ENCODE data around the gene MAEL. TPM values are rescaled to one million over a fixed set of nuclear protein-coding genes. Genes with fewer than 3 reads are reported as not detected.

MAEL gene
- total and polyA plus RNA-seq, 2 donors (not counting 1 experiment from before 2014, with no cell fraction given) = 0.04 TPM; not detected in 1

GRCh38 chr1:167065471-167065870 is 76.4 kb downstream of the MAEL start:
- H3K9ac ChIP-seq (ENCODE audit: low read length) = no peak overlapping the region
- no peak overlapping the region for H3K27ac Mint-ChIP-seq
- no peak overlapping the region for H3K4me2 ChIP-seq (replicated peaks; ENCODE audit: low read depth, low read length, poor library complexity, severe bottlenecking)
- H3K9me3 ChIP-seq (ENCODE audit: control extremely low read depth in 1 of 3, control insufficient read depth in 2 of 3, insufficient read depth in 1 of 3, low read length in 2 of 3) = no peaks in the 10 kb centered on the region
- no peaks in the 10 kb centered on the region for H3K9me3 Mint-ChIP-seq (ENCODE audit: insufficient read depth)
- CTCF ChIA-PET = interaction anchor here (0.7 to 17.0 kb wide), 12 partner anchors 14 to 467 kb away, joined by 3 to 944 read pairs (median 4); no protein-coding TSS in a partner anchor
- no peak for DNase-seq
- no peak overlapping the region for H3K4me3 Mint-ChIP-seq
- intact Hi-C loops (cut with micrococcal nuclease) = no loop called here
- no peak overlapping the region for H2AFZ ChIP-seq (ENCODE audit: insufficient read depth, low read depth, low read length, poor library complexity, severe bottlenecking)
- H3K27me3 ChIP-seq (replicated peaks in 1 of 4; ENCODE audit: control extremely low read depth in 1 of 4, control insufficient read depth in 3 of 4, insufficient read depth in 4 of 4, low read length in 3 of 4) = no peaks in the 10 kb centered on the region
- peaks cover 3% of the 10 kb centered on the region for H3K27me3 Mint-ChIP-seq
- no peaks in the 10 kb centered on the region for H3K4me1 Mint-ChIP-seq
- H3K27ac ChIP-seq (ENCODE audit: low read length in 2 of 2) = no peak overlapping the region
- no peak for ATAC-seq (ENCODE audit: low read depth)
- peaks cover 0 to 7% of the 10 kb centered on the region in 2 donors for H3K4me1 ChIP-seq (ENCODE audit: control insufficient read depth in 2 of 2, insufficient read depth in 2 of 2, low read length in 2 of 2)
- H3K36me3 ChIP-seq (replicated peaks in 1 of 2; ENCODE audit: control extremely low read depth in 1 of 2, control insufficient read depth in 1 of 2, extremely low read depth in 1 of 2, insufficient read depth in 2 of 2, low read length in 1 of 2) = no peaks in the 10 kb centered on the region
- H4K20me1 ChIP-seq (ENCODE audit: control insufficient read depth, insufficient read depth, low read length, poor library complexity, severe bottlenecking) = no peaks in the 10 kb centered on the region
- H3K4me3 ChIP-seq (ENCODE audit: control extremely low read depth in 1 of 5, extremely low read depth in 1 of 5, insufficient read depth in 1 of 5, low read depth in 2 of 5, low read length in 4 of 5) = no peak overlapping the region
- POLR2A ChIA-PET = interaction anchor here (1.6 kb wide), 1 partner anchor 155 kb away, joined by 3 read pairs; no protein-coding TSS in a partner anchor
- no peaks in the 10 kb centered on the region for H3K79me2 ChIP-seq (ENCODE audit: control insufficient read depth, insufficient read depth, low read length)
- no peak for TF ChIP-seq EZH2 (IDR thresholded peaks at IDR 0.05; ENCODE audit: borderline replicate concordance, insufficient read depth, low read depth, low read length, poor library complexity, severe bottlenecking)
- TF ChIP-seq CTCF (IDR thresholded peaks at IDR 0.05) = no peak
- 95% methylated on average over 7 of the region's 8 CpGs for WGBS (ENCODE audit: insufficient coverage)

GRCh38 chr1:167066333-167067122 is 77.4 kb downstream of the MAEL start:
- Mint-ChIP-seq H3K27ac (no peak overlapping the region), H3K4me1 (peaks cover 4% of the 10 kb centered on the region), H3K4me3 (no peak overlapping the region), H3K9me3 (ENCODE audit: insufficient read depth) (no peaks in the 10 kb centered on the region), H3K27me3 (no peaks in the 10 kb centered on the region)
- H2AFZ ChIP-seq (ENCODE audit: insufficient read depth, low read depth, low read length, poor library complexity, severe bottlenecking) = peak overlapping the region; percentile 59
- WGBS (ENCODE audit: insufficient coverage) = 12% methylated on average over 24 of the region's 31 CpGs
- ChIA-PET POLR2A (no interaction called here), CTCF (interaction anchor here (0.6 to 1.9 kb wide), 26 partner anchors 11 to 489 kb away, joined by 3 to 8 read pairs (median 4); partner anchors contain the start of gene POU2F1)
- no peaks in the 10 kb centered on the region for H3K36me3 ChIP-seq (replicated peaks in 1 of 2; ENCODE audit: control extremely low read depth in 1 of 2, control insufficient read depth in 1 of 2, extremely low read depth in 1 of 2, insufficient read depth in 2 of 2, low read length in 1 of 2)
- no peak overlapping the region for H3K9ac ChIP-seq (ENCODE audit: low read length)
- no peak overlapping the region for H3K27ac ChIP-seq (ENCODE audit: low read length in 2 of 2)
- peak; percentile 99 for ATAC-seq (ENCODE audit: low read depth)
- H4K20me1 ChIP-seq (ENCODE audit: control insufficient read depth, insufficient read depth, low read length, poor library complexity, severe bottlenecking) = no peaks in the 10 kb centered on the region
- peak overlapping the region; percentile 71 for H3K4me2 ChIP-seq (replicated peaks; ENCODE audit: low read depth, low read length, poor library complexity, severe bottlenecking)
- TF ChIP-seq EZH2 (IDR thresholded peaks at IDR 0.05; ENCODE audit: borderline replicate concordance, insufficient read depth, low read depth, low read length, poor library complexity, severe bottlenecking) (no peak), CTCF (IDR thresholded peaks at IDR 0.05) (peak; percentile 98)
- no peaks in the 10 kb centered on the region for H3K9me3 ChIP-seq (ENCODE audit: control extremely low read depth in 1 of 3, control insufficient read depth in 2 of 3, insufficient read depth in 1 of 3, low read length in 2 of 3)
- H3K4me1 ChIP-seq (ENCODE audit: control insufficient read depth in 2 of 2, insufficient read depth in 2 of 2, low read length in 2 of 2) = peaks cover 0 to 7% of the 10 kb centered on the region in 2 donors
- H3K79me2 ChIP-seq (ENCODE audit: control insufficient read depth, insufficient read depth, low read length) = no peaks in the 10 kb centered on the region
- intact Hi-C loops (cut with micrococcal nuclease) = loop anchor here (1.0 to 2.0 kb wide), 7 partner anchors 58 to 490 kb away; partner anchors contain the start of gene POU2F1
- peak; percentile 83 for DNase-seq
- peak overlapping the region in 1 of 5 experiments; percentile 20 for H3K4me3 ChIP-seq (ENCODE audit: control extremely low read depth in 1 of 5, extremely low read depth in 1 of 5, insufficient read depth in 1 of 5, low read depth in 2 of 5, low read length in 4 of 5)
- H3K27me3 ChIP-seq (replicated peaks in 1 of 4; ENCODE audit: control extremely low read depth in 1 of 4, control insufficient read depth in 3 of 4, insufficient read depth in 4 of 4, low read length in 3 of 4) = no peaks in the 10 kb centered on the region

Measured in B cell (primary cell).